Stimulated activated CD4-positive, alpha-beta T cell treated with anti-CD3 and anti-CD28 coated beads, Interleukin-12 subunit alpha, Interleukin-12 subunit beta, amount 100 ng/mL, for 24 hours (primary cell): Measurements from ENCODE around the gene TMEM245.
"Not testable (repeated sequence)": the region's sequence is repeated elsewhere in the genome, so short reads cannot be mapped to it uniquely, and the experiment has no call there.

ENCODE experiments used
- DNase-seq, 2 experiments: peaks; one replicate each; pipeline ENCODE4 v3.0.0-alpha.2; 2020; ENCODE audit warnings: low read depth in 2 of 2

The TMEM245 gene

GRCh38 chr9:109064963-109065702 is 54.6 kb downstream of the TMEM245 start:
- no peak for DNase-seq

GRCh38 chr9:109063760-109064159 is 56.0 kb downstream of the TMEM245 start:
- no peak for DNase-seq

GRCh38 chr9:109062543-109062942 is 57.2 kb downstream of the TMEM245 start:
- no peak for DNase-seq

- no peak for DNase-seq
These were observed 59.6 kb downstream of the TMEM245 start for GRCh38 chr9:109060191-109060590.

GRCh38 chr9:109053121-109053520 is 66.6 kb downstream of the TMEM245 start:
- not testable (repeated sequence) for DNase-seq

- DNase-seq: no peak
These were observed 67.3 kb downstream of the TMEM245 start for GRCh38 chr9:109052416-109052815.

GRCh38 chr9:109051733-109052132 is 68.0 kb downstream of the TMEM245 start:
- no peak for DNase-seq

GRCh38 chr9:109050444-109050843 is 69.3 kb downstream of the TMEM245 start:
- DNase-seq: no peak

GRCh38 chr9:109048822-109049221 is 70.9 kb downstream of the TMEM245 start:
- DNase-seq: no peak

- no peak for DNase-seq
These were observed 72.5 kb downstream of the TMEM245 start for GRCh38 chr9:109047259-109047658.

- no peak for DNase-seq
These were observed 73.4 kb downstream of the TMEM245 start for GRCh38 chr9:109046346-109046745.

GRCh38 chr9:109043578-109043977 is 76.2 kb downstream of the TMEM245 start:
- DNase-seq: no peak

- DNase-seq: no peak
These were observed 79.2 kb downstream of the TMEM245 start for GRCh38 chr9:109040571-109040970.

- DNase-seq: no peak
These were observed 80.2 kb downstream of the TMEM245 start for GRCh38 chr9:109039539-109039938.

GRCh38 chr9:109037946-109038715 is 81.6 kb downstream of the TMEM245 start:
- no peak for DNase-seq

- DNase-seq: no peak
These were observed 82.7 kb downstream of the TMEM245 start for GRCh38 chr9:109036744-109037680.

GRCh38 chr9:109035684-109036423 is 83.9 kb downstream of the TMEM245 start:
- DNase-seq: no peak

GRCh38 chr9:109033941-109034700 is 85.6 kb downstream of the TMEM245 start:
- DNase-seq: no peak

GRCh38 chr9:109031241-109031640 is 88.5 kb downstream of the TMEM245 start:
- no peak for DNase-seq

GRCh38 chr9:109030426-109030825 is 89.3 kb downstream of the TMEM245 start:
- no peak for DNase-seq

- no peak for DNase-seq
These were observed 91.3 kb downstream of the TMEM245 start for GRCh38 chr9:109028457-109028856.
